ENCODE data around the gene ARVCF.

The ARVCF gene

DNA sequence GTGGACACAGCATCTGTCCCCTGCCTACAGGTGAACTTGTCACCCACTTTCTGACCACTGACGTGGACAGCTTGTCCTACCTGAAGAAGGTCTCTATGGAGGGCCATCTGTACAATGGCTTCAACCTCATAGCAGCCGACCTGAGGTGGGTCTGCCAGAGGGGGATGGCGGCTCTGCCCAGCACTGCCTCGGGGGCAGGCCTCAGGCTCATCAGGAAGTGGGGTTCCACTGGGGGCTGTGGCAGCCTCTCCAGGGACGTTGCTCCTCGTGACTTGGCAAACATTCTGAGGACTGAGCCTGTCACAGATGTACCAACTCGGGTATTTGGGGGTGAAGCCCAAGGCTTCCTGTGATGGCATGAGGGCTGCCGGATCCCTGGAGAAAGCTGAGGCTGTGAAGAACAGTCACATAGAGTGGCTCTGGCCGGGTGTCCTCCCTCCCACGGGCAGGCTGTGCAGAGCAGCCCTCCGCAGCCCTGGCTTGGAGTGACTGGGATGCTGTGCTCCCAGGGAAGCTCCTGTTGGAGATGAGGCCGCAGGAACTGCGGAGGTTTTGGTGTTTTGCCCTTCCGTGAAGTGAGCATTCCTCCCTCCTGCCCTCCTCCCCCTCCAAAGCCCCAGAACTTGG is 36.9 kb upstream of the ARVCF start:
- DNase-seq (ENCODE audit: low spot score) = no peak

DNA sequence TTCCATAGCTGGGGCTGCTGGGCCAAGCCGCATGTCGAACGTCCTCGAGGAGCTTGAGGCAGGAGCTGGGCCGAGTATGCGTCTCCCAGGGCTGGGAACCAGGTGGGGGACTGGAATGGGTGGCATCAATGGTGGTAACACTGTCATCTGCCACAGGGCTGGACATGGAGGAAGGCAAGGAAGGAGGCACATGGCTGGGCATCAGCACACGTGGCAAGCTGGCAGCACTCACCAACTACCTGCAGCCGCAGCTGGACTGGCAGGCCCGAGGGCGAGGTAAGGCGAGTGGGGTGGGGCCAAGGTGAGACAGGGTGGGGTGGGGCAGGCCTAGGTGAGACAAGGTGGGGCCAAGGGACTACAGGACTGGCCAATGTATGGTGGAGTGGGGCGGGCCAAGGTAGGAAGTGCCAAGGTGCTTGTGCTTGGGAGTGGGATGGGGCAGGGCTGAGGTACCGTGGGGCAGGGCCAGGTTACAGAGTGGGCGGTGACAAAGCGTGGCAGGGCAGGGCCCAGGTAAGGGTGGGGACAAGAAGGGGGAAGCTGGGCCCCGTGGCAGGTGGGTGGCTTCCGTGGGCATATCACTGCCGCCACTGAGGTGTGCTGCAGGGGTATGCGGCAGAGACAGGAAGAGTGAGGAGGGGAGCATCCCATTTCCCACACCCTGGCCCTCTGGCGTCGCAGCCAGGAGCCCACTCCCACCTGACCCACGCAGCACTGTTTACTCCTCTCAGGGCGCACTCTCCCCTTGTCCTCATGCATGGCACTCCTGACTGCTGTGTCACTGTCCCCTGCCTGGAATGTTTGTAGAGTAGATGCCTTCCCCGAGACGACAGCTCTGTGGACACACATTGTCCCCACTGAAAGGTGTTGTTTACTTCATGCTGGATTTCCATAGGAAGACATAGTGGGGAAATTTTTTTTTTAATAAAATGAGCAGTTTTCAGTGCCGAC is 36.0 kb upstream of the ARVCF start:
- DNase-seq (ENCODE audit: low spot score) = no peak

DNA sequence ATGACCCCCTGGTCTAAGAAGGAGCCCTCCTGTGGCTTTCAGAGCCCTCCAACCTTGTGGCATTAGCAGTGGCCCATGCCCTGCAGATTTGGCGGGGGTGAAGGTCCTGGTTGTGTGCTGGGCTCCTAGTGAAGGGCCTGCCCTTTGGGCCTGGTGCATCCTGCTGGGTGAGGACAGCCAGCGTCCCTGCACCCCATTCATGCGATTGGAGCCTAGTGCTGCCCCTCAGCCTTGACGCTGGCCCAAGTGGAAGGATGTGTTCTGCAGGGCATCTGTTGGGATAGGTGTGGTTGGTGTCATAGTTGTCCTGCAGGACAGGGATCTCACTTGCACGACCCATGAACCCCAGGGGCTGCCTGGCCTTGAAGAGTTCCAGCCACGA is 35.3 kb upstream of the ARVCF start:
- DNase-seq (ENCODE audit: low spot score) = no peak

DNA sequence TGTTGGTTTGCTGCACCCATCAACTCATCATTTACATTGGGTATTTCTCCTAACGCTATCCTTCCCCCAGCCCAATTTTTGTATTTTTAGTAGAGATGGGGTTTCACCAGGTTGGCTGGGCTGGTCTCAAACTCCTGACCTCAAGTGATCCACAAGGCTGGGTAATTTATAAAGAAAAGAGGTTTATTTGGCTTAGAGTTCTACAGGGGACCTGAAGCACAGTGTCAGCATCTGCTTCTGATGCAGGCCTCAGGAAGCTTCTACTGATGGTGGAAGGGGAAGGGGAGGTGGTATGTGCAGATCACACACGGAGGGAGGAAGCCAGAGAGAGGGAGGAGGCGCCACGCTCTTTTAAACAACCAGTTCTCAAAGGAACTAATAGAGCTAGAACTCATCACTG is 30.1 kb upstream of the ARVCF start:
- no peak for DNase-seq (ENCODE audit: low spot score)

DNA sequence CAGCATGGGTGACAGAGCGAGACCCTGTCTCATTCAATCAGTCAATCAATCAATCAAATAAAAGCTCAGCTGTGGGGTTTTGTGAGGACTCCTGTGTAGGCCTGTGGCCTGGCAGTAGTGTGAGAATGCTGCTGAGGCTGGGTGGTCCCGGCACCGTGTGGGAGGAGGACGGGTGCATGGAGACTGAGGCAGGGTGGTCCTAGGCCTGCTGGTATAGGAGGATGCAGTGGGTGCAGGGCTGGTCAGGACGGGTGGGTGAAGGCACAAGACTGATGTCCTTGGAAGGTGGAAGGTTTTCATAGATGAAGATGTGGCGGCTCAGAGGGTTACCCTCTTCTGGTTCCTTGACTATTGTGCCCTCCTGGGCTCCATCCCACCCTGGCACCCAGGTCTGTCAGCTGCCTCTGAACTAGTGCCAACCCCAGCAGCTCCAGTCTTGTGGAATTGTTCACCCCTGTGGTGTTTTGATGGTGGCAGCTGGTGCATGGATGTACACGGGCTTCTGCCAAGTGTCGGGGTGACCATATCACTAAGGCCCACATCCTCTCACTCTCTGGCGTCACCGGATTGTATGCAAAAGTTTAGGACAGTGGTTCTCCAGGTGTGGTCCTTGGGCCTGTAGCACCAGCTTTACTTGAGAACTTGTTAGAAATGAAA is 28.0 kb upstream of the ARVCF start:
- DNase-seq (ENCODE audit: low spot score) = no peak

GRCh38 chr22:20043997-20044342 is 27.3 kb upstream of the ARVCF start:
- no peak for DNase-seq (ENCODE audit: low spot score)

DNA sequence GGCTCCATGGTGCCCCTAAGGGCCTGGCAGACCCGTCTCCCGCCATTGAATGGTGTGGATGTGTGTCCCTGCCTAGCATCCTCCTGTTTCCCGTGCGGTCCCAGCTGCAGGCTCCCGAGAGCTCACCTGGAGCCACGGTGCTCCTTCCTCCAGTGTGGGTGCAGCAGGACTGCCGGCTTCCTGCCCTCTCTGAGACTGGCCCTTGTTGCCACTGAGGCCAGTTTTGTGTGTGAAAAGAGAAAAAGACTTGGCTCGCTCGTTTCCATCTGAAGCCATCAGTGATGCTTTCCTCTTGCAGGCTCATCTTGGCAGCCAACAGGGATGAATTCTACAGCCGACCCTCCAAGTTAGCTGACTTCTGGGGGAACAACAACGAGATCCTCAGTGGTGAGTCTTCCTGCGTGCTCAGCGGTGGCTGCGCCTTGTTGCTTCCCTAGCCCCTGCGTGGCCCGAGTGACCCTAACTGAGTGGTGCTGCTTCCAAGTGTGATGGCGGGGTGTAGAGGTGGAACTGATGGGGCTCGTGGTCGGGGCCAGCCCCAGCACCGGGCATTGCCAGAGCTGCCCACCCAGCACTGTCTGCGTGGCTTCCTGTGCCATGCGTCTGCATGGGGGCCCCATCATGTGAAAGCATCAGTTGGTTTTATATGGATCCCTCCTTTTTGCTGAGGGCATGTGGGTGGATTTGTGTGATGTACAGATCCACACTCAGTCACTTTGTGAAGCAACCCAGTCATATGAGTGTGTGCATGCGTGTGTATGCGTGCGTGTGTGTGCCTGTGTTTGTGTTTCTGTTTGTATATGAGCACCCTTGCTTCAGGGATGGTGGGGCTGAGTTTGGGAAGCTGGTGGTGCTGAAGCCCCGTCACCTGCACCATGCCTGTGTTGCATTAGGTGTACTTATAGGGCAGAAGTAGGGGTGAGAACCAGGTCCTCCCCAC is 26.7 kb upstream of the ARVCF start:
- DNase-seq (ENCODE audit: low spot score) = no peak

DNA sequence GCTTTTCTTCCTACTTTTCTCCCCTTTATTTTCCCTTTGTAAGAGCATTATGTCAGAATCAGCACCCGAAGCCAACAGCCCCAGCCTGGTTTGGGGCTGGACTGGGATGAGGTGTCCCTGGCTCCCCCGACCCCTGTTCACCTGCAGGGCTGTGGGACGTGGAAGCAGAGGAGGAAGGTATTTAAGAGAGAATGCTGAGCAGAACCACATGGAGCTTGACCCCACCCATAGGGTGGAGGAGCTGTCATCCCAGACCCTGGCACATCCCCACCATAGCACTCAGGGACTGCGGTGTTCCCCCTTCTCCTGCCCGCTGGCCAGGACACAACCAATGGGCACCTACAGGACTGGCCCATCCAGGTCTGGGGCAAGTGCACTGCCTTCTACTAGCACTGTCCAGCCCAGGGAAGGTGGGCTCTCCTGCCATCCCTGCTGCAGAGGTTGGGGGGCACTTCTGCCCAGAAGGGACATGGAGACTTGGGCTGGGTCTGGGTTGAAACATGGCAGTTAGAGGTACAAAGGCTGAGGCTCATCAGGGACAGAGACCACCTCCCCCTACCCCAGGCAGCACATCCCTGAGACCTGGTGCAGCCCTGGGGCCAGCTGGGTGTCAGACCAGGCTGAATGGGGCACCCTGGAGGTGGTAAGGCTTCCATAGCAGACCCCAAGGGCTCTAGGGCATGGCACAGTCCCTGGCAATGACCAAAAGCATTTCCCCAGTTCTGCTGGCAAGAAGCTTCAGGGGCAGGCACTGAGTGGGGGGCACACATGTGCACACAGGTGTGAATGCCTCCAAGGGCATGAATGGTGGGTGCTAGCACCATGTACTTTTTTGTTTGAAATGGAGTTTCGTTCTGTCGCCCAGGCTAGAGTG is 23.9 kb upstream of the ARVCF start:
- DNase-seq (ENCODE audit: low spot score) = no peak

DNA sequence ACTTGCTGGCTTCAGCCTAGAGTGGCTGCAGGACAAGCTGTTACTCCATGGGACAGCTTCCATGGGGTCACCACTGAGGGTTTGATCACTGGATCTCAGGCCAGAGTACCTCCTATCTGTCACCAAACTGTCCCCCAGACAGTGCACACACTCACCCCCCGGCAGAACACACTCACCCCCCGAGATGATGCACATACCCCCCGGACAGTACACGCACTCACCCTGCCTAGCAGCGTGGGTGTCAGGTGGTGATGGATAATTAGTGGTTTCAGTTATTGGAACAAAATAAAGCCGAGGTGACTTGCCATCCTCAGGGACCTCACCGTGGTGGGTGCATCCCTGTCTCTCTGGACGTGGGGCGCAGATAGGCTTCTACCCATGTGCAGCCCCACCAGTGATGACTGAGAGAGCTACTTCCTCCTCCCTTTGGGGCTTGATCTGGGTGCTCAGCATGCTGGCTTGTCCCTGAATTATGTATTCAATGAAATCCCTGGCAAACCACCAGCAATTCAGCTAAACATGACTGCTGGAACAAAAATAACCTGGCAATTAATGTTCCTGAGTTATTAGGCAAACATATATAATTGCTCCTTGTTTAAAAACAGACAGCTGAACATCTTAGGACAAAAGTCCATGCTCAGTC is 23.2 kb upstream of the ARVCF start:
- no peak for DNase-seq (ENCODE audit: low spot score)

- DNase-seq (ENCODE audit: low spot score) = no peak
Observed at GRCh38 chr22:20038574-20038973, 22.0 kb upstream of the ARVCF start.

- DNase-seq (ENCODE audit: low spot score) = peak; percentile 61
Observed at GRCh38 chr22:20037419-20037818, 20.8 kb upstream of the ARVCF start.

- no peak for DNase-seq (ENCODE audit: low spot score)
Observed at GRCh38 chr22:20036535-20037392, 20.1 kb upstream of the ARVCF start.

DNA sequence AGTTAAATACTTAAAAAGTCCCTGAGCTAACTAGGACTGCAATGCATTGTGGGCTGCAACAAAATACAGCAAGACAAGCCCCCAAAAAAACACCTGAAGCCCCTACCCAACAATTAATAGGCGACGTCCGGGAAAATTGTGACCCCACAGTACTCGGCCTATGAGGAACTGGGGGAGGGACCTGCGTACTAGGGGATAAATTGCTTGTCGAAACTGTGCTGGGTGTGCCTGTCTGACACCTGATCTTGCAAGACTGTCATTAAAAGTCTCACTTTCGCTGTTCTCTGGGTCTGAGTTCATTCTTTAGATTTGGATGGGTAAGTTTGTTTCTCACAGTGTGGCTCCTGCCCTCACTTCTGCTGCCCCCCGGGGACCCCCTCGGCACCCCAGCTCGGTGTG is 19.5 kb upstream of the ARVCF start:
- DNase-seq (ENCODE audit: low spot score) = no peak

DNA sequence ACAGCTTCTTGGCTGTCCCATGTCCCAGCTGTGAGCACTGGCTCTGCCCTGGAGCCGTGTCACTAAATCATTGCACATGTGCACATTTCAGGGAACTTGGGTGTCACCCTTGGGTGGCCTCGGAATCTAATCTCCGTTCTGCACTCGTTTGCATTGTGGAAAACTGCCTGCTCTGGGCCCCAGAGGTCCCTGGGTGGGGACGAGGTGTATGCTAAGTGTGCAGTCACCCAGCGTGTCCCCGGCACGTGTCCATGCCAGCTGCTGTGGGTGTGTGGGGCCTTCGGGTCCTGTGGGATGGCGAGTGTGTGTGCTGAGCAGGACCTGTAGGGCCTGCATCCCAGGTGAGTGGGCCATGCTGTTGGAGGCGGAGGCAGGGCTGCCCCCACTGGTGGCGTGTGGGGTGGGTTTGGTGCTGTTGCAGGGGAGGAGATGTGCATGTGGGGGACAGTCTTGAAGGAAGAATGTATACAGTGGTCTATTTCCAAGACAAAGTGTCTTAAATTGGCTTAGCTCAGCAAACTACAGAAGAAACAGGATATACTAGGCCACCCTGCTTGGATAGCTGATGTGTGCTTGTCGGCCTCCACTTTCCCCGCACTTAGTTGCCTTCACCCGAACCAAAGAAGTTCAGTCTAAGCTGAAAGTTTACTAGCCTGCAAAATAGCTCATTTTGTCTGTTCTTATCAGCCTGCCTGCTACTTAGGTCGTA is 18.9 kb upstream of the ARVCF start:
- DNase-seq (ENCODE audit: low spot score) = no peak

GRCh38 chr22:20034143-20034542 is 17.5 kb upstream of the ARVCF start:
- no peak for DNase-seq (ENCODE audit: low spot score)

- no peak for DNase-seq (ENCODE audit: low spot score)
Observed at GRCh38 chr22:20033045-20033706, 16.6 kb upstream of the ARVCF start.

- DNase-seq (ENCODE audit: low spot score) = no peak
Observed at GRCh38 chr22:20032407-20032991, 15.9 kb upstream of the ARVCF start.
